Cardiac muscle cell (in vitro differentiated cells and primary cell): ENCODE data around the gene SH2D6. TPM values are rescaled to one million over a fixed set of nuclear protein-coding genes. Genes with fewer than 3 reads are reported as not detected.
"Not testable (repeated sequence)": the region's sequence is repeated elsewhere in the genome, so short reads cannot be mapped to it uniquely, and the experiment has no call there.

Experiments used
- DNase-seq, 2 donors: peaks; one replicate each; pipeline versions ENCODE4 v3.0.0 to v3.0.0-alpha.2; 2010 to 2017; ENCODE audit warnings: low read depth in 1 of 2, low spot score in 1 of 2
- H3K27ac ChIP-seq: fragments of 200-600 bp; sonication (generic); 2 replicates; pipeline ENCODE4 v1.5.1; 2016
- H3K27me3 ChIP-seq: fragments of 200-600 bp; sonication (generic); 2 replicates; pipeline ENCODE4 v1.6.0; 2016; ENCODE audit warnings: control low read depth
- H3K36me3 ChIP-seq: fragments of 200-600 bp; sonication (generic); 2 replicates; pipeline ENCODE4 v1.5.1; 2016; ENCODE audit warnings: control low read depth
- H3K4me1 ChIP-seq: fragments of 200-600 bp; sonication (generic); 2 replicates; pipeline ENCODE4 v1.8.1; 2017; ENCODE audit warnings: low read depth, mild to moderate bottlenecking, mixed run types
- H3K4me3 ChIP-seq: fragments of 200-600 bp; sonication (generic); 2 replicates; pipeline ENCODE4 v1.5.1; 2016; ENCODE audit warnings: mild to moderate bottlenecking
- H3K9me3 ChIP-seq: fragments of 200-600 bp; sonication (generic); 2 replicates; pipeline ENCODE4 v1.5.1; 2017; ENCODE audit warnings: low read depth, mild to moderate bottlenecking, control low read depth
- polyA plus RNA-seq: library from polyadenylated mRNA; unstranded; fragments of >200 nt; fragmentation: Nextera tagmentation; extraction: Ambion mirVana; gene quantifications from 2 replicates; pipeline ENCODE4 v1.2.1, GENCODE V29; 2016
- total RNA-seq: library from RNA; depleted of rRNA; stranded (reverse); fragments of >200 nt; gene quantifications from 2 replicates; pipeline ENCODE4 v1.2.3, GENCODE V29; 2016
- TF ChIP-seq, protein P1 (sequence below): IDR thresholded peaks from 2 replicates; pipeline ENCODE4 v1.5.1; 2012; ENCODE audit warnings: low read depth, mild to moderate bottlenecking, low read length

The SH2D6 gene
- total and polyA plus RNA-seq, 2 experiments from 2014 or later: not detected

DNA sequence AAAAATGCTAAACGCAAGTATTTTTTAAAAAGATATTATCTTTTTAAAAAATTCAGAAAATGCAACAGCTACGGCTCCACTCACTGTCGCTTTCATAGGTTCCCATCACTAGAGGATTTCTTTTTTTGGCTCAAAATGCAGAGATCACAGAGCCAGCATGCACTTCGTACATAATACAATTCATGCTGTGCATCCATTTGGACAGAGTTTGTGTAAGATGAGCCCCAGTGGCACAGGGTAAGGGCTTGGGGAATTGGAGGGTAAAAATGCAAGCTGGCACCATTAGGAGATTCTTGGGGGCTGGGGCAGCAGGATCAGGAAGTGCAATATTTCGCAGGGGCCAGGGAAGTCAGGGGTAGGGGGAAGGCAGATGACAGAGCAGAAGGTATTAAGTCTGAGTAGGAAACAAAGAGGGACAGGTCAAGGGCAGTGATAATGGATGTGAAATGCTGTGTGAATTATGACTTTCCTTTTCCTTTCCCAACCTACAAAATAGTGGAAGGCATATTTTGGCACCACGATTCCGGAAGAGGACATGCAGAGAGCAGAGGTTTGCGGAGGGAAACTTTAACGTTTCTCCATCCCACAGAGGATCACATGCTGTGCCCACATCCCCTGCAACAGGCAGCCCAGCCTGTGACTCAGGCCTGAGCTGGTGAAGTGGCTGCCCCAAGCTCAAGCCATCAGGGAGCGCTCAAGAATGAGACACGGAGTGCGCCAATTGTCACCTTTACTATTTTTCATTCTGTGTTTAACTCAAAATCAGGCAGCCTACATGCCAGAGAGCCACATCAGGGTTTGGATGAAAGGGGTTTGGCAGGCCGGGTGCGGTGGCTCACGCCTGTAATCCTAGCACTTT is 13.1 kb upstream of the SH2D6 start:
- TF ChIP-seq, protein P1, sequence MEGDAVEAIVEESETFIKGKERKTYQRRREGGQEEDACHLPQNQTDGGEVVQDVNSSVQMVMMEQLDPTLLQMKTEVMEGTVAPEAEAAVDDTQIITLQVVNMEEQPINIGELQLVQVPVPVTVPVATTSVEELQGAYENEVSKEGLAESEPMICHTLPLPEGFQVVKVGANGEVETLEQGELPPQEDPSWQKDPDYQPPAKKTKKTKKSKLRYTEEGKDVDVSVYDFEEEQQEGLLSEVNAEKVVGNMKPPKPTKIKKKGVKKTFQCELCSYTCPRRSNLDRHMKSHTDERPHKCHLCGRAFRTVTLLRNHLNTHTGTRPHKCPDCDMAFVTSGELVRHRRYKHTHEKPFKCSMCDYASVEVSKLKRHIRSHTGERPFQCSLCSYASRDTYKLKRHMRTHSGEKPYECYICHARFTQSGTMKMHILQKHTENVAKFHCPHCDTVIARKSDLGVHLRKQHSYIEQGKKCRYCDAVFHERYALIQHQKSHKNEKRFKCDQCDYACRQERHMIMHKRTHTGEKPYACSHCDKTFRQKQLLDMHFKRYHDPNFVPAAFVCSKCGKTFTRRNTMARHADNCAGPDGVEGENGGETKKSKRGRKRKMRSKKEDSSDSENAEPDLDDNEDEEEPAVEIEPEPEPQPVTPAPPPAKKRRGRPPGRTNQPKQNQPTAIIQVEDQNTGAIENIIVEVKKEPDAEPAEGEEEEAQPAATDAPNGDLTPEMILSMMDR: no peak
- peaks cover 5% of the 10 kb centered on the region for H3K4me1 ChIP-seq
- no peak for DNase-seq
- H3K27me3 ChIP-seq: no peaks in the 10 kb centered on the region
- no peaks in the 10 kb centered on the region for H3K36me3 ChIP-seq
- no peak overlapping the region for H3K4me3 ChIP-seq
- no peak overlapping the region for H3K27ac ChIP-seq
- no peaks in the 10 kb centered on the region for H3K9me3 ChIP-seq

DNA sequence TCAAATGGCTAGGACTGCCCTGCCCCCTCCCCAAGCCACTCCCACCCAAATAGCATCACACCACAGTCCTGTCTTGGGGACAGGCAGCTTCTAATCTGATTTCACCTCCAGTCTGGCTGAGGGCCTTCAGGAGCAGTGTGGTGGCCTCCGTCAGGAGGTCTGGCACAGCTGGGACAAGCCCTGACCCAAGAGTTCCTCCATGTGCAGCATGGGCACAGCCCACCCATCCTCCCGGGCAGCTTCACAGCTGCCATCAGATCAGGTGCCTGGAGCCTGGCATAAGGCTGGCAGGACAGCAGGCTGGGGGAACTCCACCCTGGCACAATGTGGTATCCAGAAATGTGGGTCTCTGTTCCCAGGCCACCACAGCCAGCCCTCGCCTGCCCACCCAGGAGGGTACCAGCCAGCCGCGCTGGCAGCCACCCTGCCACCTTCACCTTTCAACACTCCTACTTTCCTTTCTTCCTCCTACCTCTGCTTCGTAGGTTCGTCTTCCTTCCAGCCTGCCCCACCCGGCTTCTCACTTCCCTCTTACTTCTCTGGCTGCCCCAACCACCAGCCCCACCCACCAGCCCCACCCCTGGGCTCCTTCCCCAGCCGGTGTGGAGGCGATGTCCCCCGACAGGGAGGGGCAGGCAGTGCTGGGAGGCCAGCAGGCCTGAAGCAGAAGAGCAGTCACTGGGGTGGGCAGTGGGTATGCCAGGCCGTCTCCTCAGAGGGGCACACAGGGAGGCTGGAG is 8.5 kb upstream of the SH2D6 start, which contains the start of gene CAPG:
TSS of gene CAPG (minus strand) at position 522 of the 739 bp plus-strand sequence. CDS start 8,221 bp downstream, outside the sequence.
- Histone ChIP-seq H3K27ac (no peak within 1 kb of the TSS), H3K4me1 (peaks cover 5% of the 10 kb centered on the region), H3K36me3 (no peaks in the 10 kb centered on the region), H3K4me3 (no peak within 1 kb of the TSS), H3K27me3 (peaks cover 7% of the 10 kb centered on the region), H3K9me3 (no peaks in the 10 kb centered on the region)
- TF ChIP-seq, protein P1: no peak
- DNase-seq: no peak

DNA sequence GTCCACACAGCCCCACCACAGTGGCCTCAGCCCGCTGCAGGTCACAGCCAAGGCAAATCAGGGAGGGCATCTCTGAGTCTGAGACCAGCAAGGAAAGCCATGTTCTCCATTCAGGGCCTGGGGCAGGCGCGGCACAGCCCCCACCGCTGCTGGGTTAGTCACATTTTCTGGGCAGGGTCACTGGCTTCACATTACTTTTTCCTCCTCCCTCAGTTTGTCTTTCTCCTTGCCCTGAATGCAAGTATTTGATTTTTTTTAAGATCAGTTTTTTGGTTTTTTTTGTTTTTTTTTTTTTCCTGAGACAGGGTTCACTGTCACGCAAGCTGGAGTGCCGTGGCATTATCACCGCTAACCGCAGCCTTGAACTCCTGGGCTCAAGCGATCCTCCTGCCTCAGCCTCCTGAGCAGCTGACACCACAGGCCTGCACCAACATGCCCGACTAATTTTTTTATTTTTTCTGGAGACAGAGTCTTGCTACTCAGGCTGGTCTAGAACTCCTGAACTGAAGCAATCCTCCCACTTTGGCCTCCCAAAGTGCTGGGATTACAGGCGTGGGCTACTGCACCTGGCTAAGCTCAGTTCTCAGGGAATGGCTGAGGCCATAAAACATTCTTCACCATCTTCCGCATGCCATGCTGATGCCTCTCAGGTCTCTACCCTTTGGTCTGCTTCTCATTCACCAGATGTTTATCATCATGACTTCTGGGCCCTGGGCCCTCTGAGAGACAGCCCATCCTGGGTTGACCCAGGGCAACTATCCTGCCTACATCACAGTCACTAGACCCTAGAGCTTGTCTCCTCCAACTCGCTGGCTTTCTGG is 7.7 kb upstream of the SH2D6 start:
- Histone ChIP-seq H3K9me3 (no peaks in the 10 kb centered on the region), H3K4me1 (peaks cover 5% of the 10 kb centered on the region), H3K36me3 (no peaks in the 10 kb centered on the region), H3K27ac (no peak overlapping the region), H3K27me3 (peaks cover 7% of the 10 kb centered on the region), H3K4me3 (no peak overlapping the region)
- TF ChIP-seq, protein P1: no peak
- DNase-seq: no peak

DNA sequence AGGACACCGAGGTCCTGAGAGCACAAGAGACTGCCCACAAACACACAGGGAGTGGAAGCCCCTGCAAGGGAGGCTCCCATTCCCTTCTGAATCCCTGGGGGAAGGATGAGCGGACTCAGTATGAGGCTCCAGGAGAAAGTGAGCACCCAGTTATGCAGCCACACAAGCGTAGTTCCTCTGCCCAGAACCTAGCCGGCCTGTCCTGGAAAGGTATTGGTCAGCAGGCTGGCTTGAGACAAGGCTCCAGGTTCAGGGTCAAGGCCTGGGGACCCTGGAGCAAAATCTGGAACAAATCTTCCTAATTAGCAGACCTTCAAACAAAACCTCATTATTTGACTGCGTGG is 7.1 kb upstream of the SH2D6 start:
- peaks cover 5% of the 10 kb centered on the region for H3K4me1 ChIP-seq
- H3K27me3 ChIP-seq: peaks cover 7% of the 10 kb centered on the region
- TF ChIP-seq, protein P1: no peak
- no peak overlapping the region for H3K4me3 ChIP-seq
- no peak overlapping the region for H3K27ac ChIP-seq
- H3K36me3 ChIP-seq: no peaks in the 10 kb centered on the region
- H3K9me3 ChIP-seq: no peaks in the 10 kb centered on the region
- no peak for DNase-seq

DNA sequence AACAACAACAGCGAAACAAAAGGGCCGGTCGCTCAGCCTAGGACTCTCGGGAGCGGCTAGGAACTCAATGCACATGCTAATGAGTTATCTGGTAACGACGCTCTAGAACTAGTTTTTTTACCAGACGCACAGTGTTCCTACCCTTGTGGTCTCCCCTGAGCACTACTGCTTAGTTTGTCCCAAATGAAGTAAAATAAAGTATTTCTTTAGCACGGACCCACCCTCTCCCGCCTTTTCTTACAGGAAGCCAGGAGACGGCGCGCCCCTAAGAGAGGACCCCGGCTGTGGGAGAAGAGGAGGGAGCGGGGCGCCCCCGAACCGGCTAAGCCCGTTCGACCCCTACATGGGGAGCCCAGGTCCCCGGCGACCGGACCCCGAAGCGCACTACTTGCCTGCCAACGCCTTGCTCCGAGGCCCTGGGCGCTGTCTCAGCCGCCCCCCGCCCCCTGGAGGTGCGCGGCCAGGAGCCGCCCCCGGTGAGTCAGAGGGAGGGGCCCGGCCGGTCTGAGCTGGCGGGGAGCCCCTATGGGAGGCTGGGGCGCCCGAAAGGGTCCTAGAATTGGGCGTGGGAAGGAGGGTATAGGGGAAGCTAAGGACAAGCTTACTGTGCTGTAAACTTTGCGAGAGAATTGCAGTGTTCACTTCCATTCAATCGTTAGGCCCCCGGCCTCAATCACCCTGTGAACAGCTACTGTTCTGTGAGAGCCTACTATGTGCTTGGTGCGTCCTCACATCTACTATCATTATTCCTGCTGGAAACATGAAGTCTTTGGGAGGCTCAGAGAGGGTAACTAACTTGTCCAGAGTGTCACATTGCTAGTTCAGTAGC is 4.7 kb upstream of the SH2D6 start:
- Histone ChIP-seq H3K4me3 (peak overlapping the region; percentile 29), H3K27ac (no peak overlapping the region), H3K27me3 (peaks cover 7% of the 10 kb centered on the region), H3K36me3 (no peaks in the 10 kb centered on the region), H3K4me1 (peaks cover 4% of the 10 kb centered on the region), H3K9me3 (no peaks in the 10 kb centered on the region)
- TF ChIP-seq, protein P1: no peak
- DNase-seq: peak; percentile 23 to 54

DNA sequence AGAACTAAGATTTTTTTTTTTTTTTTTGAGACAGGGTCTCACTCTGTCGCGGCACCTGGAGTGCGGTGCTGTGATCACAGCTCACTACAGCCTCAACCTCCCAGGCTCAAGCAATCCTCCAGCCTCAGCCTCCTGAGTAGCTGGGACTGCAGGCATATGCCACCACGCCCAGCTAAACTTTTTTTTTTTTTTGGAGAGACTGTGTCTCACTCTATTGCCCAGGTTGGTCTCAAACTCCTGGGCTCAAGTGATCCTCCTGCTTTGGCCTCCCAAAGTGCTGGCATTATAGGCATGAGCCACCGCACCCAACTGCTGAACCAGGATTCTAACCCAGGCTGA is 4.1 kb upstream of the SH2D6 start:
- H3K27me3 ChIP-seq, H3K36me3 ChIP-seq, H3K9me3 ChIP-seq, H3K4me3 ChIP-seq, H3K27ac ChIP-seq, DNase-seq: not testable (repeated sequence)
- peaks cover 10% of the 10 kb centered on the region for H3K4me1 ChIP-seq
